ENCODE results near the gene C12orf50.

DNA sequence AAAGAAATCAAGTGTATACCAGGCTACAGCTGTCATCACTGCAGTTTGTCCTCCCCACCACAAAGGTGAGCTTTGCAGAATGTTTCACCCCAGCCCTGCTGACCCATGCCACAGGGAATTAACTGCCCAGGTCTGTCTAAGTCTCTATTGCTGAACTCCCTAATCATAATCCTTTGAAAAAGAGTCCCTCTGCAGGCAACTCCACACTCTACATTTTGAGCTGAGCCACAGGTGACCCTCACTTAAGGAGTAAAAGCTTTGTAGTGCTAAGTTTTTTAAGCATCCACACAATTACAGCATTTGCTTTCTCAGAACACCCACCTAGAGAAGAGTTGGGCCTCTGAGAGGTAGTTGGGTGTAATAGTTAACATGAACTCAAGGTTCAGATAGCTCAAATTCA is 90.0 kb downstream of the C12orf50 start:
- TF ChIP-seq TAF1 (IDR thresholded peaks at IDR 0.05; ENCODE audit: borderline replicate concordance, insufficient read depth, low read length) = no peak
- no peak for TF ChIP-seq POLR2AphosphoS5 (IDR thresholded peaks at IDR 0.05; ENCODE audit: low read depth, low read length)
- TF ChIP-seq, protein P1, sequence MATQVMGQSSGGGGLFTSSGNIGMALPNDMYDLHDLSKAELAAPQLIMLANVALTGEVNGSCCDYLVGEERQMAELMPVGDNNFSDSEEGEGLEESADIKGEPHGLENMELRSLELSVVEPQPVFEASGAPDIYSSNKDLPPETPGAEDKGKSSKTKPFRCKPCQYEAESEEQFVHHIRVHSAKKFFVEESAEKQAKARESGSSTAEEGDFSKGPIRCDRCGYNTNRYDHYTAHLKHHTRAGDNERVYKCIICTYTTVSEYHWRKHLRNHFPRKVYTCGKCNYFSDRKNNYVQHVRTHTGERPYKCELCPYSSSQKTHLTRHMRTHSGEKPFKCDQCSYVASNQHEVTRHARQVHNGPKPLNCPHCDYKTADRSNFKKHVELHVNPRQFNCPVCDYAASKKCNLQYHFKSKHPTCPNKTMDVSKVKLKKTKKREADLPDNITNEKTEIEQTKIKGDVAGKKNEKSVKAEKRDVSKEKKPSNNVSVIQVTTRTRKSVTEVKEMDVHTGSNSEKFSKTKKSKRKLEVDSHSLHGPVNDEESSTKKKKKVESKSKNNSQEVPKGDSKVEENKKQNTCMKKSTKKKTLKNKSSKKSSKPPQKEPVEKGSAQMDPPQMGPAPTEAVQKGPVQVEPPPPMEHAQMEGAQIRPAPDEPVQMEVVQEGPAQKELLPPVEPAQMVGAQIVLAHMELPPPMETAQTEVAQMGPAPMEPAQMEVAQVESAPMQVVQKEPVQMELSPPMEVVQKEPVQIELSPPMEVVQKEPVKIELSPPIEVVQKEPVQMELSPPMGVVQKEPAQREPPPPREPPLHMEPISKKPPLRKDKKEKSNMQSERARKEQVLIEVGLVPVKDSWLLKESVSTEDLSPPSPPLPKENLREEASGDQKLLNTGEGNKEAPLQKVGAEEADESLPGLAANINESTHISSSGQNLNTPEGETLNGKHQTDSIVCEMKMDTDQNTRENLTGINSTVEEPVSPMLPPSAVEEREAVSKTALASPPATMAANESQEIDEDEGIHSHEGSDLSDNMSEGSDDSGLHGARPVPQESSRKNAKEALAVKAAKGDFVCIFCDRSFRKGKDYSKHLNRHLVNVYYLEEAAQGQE (IDR thresholded peaks at IDR 0.05; ENCODE audit: insufficient read depth in 1 of 2, low read depth in 2 of 2, low read length in 2 of 2) = no peak
- TF ChIP-seq SIN3A (IDR thresholded peaks at IDR 0.05; ENCODE audit: borderline replicate concordance, insufficient read depth, low read length) = no peak
- TF ChIP-seq FOXP2 (optimal IDR thresholded peaks at IDR 0.05; ENCODE audit: borderline replicate concordance, extremely low read depth, extremely low read length, insufficient read depth) = no peak
